GM12864 (cell line): ENCODE results near the gene DHDH.
A peak's percentile ranks its signal among the peaks of the same experiment; 100 is the strongest.

Experiments used
- DNase-seq: peaks from one replicate; pipeline ENCODE4 v3.0.0-alpha.2; 2011; ENCODE audit warnings: low read depth
- H3K4me3 ChIP-seq: 2 replicates; pipeline ENCODE4 v1.5.1; 2011; ENCODE audit warnings: mild to moderate bottlenecking, low read depth, low read length, control low read depth
- TF ChIP-seq, protein P1 (sequence below): IDR thresholded peaks from 2 replicates; pipeline ENCODE4 v1.5.1; 2011; ENCODE audit warnings: low read depth, mild to moderate bottlenecking, moderate library complexity, low read length, control low read depth, inconsistent platforms; ENCODE audit errors: missing control alignments

Gene DHDH

DNA sequence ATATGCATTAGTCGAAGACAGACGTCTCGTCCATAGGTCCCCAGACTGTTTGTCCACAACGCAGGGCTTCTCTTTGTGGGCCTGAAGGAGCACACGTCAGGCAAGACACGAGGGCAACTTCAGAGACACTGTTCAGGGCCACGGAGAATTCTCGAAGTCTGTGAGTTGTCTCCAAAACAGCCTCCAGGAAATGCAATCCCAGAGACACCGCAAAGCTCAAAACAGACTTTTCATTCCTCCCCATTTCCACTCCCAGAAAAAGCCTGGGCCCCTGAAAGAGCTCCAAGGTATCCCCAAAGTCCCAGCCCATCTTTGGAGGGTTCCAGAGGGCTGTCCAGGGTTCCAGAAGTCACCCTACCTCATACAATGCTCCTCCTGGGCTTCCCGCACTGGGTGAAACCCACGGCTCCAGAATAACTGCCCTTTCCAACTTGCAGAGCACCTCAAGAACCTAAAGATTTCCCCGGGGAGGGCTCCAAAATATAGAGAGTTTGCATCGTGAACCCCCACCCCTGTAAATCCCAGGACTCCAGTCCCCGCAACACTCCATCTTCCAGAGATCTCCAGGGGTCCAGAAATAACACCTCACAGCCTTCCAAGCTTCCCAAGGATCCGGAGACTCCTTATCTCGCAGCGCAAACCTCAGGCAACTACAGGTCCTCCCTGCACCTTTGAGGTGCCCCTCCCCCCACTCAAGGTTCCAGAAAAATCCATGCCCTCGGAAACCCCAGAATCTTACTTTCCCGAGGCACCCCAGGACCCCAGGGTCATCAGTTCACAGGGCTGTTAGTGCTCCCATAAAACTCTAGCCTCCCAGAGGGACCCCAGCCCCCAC lies 30.9 kb downstream of the DHDH start:
- DNase-seq = no peak
- peak overlapping the region; percentile 49 for H3K4me3 ChIP-seq
- TF ChIP-seq, protein P1, sequence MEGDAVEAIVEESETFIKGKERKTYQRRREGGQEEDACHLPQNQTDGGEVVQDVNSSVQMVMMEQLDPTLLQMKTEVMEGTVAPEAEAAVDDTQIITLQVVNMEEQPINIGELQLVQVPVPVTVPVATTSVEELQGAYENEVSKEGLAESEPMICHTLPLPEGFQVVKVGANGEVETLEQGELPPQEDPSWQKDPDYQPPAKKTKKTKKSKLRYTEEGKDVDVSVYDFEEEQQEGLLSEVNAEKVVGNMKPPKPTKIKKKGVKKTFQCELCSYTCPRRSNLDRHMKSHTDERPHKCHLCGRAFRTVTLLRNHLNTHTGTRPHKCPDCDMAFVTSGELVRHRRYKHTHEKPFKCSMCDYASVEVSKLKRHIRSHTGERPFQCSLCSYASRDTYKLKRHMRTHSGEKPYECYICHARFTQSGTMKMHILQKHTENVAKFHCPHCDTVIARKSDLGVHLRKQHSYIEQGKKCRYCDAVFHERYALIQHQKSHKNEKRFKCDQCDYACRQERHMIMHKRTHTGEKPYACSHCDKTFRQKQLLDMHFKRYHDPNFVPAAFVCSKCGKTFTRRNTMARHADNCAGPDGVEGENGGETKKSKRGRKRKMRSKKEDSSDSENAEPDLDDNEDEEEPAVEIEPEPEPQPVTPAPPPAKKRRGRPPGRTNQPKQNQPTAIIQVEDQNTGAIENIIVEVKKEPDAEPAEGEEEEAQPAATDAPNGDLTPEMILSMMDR = no peak

DNA sequence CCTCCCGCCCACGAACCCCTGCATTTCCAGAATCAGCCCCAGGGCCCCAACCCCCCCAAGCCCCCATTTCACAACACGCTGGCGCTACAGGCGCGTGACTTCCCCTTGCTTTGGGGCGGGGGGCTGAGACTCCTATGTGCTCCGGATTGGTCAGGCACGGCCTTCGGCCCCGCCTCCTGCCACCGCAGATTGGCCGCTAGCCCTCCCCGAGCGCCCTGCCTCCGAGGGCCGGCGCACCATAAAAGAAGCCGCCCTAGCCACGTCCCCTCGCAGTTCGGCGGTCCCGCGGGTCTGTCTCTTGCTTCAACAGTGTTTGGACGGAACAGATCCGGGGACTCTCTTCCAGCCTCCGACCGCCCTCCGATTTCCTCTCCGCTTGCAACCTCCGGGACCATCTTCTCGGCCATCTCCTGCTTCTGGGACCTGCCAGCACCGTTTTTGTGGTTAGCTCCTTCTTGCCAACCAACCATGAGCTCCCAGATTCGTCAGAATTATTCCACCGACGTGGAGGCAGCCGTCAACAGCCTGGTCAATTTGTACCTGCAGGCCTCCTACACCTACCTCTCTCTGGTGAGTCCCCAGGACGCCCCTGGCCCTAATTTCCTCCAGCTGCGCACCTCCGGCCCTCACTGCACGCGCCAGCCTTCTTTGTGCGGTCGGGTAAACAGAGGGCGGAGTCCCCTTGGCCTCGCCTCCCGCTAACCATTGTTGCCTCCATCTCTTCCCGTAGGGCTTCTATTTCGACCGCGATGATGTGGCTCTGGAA lies 31.7 kb downstream of the DHDH start, which contains the start of gene FTL:
FTL (plus strand) TSS at position 270 of the 766 bp plus-strand sequence; CDS start at position 469, 199 bp downstream.
- peak; percentile 89 for DNase-seq
- TF ChIP-seq, protein P1 = no peak

DNA sequence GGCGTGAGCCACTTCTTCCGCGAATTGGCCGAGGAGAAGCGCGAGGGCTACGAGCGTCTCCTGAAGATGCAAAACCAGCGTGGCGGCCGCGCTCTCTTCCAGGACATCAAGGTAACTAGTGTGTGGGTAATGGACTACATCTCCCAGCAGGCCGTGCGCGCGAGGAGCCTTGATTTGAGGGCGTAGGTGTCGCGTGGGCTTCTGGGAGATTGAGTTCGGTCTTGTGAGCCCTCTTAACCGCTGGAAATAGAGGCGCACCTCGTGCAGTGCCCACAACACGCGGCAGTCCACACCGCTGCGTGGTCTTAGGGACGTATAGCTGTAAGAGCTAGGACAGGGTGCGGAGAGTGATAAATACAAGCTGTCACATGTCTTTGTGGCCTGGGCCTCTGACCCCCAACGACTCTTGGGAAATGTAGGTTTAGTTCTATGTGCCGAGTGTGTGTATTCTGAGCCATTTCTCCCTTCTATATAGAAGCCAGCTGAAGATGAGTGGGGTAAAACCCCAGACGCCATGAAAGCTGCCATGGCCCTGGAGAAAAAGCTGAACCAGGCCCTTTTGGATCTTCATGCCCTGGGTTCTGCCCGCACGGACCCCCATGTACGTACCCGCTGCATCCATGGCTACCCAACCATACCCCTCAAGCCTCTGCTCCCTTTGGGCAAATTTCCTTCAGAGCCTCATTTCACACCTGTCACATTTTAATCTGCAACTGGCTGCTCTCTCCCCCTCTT lies 32.5 kb downstream of the DHDH start:
- peak overlapping the region; percentile 64 for H3K4me3 ChIP-seq
- TF ChIP-seq, protein P1 = no peak
- peak; percentile 84 for DNase-seq

More for the DNA sequence above, 31.7 kb downstream of the DHDH start, which contains the start of gene FTL:
- peak within 1 kb of the TSS; percentile 64 for H3K4me3 ChIP-seq

DNA sequence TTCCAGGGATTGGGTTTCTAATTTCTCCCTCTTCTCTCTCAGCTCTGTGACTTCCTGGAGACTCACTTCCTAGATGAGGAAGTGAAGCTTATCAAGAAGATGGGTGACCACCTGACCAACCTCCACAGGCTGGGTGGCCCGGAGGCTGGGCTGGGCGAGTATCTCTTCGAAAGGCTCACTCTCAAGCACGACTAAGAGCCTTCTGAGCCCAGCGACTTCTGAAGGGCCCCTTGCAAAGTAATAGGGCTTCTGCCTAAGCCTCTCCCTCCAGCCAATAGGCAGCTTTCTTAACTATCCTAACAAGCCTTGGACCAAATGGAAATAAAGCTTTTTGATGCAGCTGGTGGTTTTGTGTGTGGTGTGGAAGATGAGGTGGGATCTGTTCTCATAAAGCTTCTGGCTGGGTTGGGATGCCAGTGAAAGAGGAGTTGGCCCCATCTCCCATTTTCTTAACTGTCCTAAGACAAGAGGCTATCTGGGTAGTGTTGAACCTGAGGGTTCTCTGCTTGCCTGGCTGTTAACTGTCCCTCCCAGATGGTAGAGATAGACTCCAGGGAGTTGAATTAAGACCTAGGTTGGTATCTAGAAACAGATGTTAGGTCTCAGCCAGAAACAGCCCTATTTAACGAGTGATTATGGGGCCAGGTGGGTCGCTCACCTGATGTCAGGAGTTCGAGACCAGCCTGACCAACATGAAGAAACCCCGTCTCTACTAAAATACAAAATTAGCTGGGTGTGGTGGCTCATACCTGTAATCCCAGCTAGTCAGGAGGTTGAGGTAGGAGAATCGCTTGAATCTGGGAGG lies 33.2 kb downstream of the DHDH start:
- DNase-seq = no peak
- TF ChIP-seq, protein P1 = no peak
- peak overlapping the region; percentile 64 for H3K4me3 ChIP-seq

DNA sequence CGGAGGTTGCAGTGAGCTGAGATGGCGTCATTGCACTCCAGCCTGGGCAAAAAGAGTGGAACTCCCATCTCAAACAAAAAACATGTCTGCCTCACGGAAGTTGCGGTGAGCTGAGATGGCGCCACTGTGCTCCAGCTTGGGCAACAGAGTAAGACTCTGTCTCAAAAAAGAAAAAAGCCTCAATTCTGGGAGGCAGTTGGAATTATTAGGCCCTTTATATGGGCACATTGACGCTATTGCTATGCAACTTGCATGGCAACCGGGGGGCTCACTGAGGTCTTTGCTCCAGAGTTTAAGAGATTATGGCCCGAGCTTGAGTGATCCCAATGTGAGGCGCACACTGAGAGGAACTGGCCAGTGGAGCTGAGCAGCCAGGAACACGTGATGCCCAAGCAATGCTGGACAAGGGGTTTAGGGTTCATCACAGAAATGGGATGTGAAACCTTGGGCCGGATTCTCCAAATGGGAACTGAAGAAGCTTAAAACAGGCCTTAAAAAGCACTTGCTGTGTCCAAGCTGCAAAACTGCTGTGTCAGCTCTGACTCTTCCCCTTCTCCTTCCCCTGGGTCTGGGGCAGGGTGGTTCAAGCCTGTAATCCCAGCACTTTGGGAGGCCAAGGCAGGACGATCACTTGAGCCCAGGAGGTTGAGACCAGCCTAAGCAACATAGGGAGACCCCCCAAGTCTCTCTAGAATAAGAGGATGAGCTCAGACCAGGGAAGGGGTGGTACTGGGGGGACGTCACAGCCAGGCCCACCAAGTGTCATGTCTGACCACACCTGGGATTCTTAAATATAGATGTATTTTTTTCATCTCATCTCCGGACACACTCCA lies 34.1 kb downstream of the DHDH start:
- no peak for DNase-seq
- H3K4me3 ChIP-seq = no peak overlapping the region; the same call in 1 of the 2 replicates
- TF ChIP-seq, protein P1 = no peak
